Measurements from ENCODE around the gene PIGU. TPM values are rescaled to one million over a fixed set of nuclear protein-coding genes. Genes with fewer than 3 reads are reported as not detected.

The PIGU gene
- total and polyA plus RNA-seq, 2 of the 13 experiments (the other 11 are each of a cell fraction or from before 2014, with no cell fraction given), result 45.5 to 231 TPM

DNA sequence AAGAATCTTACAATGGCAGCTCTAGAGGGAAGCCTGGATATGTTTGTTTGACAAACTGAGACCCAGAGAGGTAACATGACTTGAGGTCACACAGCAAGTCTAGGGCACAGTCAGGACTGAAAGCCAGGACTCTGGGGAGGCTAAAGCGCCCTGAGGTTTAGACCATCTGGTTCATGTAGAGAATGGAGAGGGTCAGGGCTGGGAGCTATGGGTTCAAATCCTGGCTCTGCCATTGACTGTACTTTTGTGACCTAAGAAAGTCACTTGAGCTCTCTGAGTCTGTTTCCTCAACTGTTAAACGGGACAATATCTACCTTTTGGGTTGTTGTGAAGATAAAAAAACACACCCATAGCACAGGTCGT lies 26.1 kb upstream of the PIGU start (continued):
- TF ChIP-seq SOX13 (IDR thresholded peaks at IDR 0.05) (no peak), SOX13 (CRISPR knock-in tag; conservative IDR thresholded peaks at IDR 0.05 in 1 of 2, IDR thresholded peaks at IDR 0.05 in 1 of 2) (no peak), ZNF556 (CRISPR knock-in tag; IDR thresholded peaks at IDR 0.05; ENCODE audit: borderline replicate concordance) (no peak), ZNF407 (CRISPR knock-in tag; IDR thresholded peaks at IDR 0.05; ENCODE audit: not compliant biosample characterization) (no peak), ZNF788 (CRISPR knock-in tag; IDR thresholded peaks at IDR 0.05; ENCODE audit: borderline replicate concordance) (no peak), RFX3 (CRISPR knock-in tag; IDR thresholded peaks at IDR 0.05) (no peak), POLR2AphosphoS5 (IDR thresholded peaks at IDR 0.05; ENCODE audit: low read depth, low read length) (no peak), PRDM15 (CRISPR knock-in tag; IDR thresholded peaks at IDR 0.05) (no peak), ZSCAN29 (CRISPR knock-in tag; conservative IDR thresholded peaks at IDR 0.05) (no peak), TAF15 (IDR thresholded peaks at IDR 0.05; ENCODE audit: low read depth, low read length, poor library complexity, severe bottlenecking) (no peak), RARG (CRISPR knock-in tag; IDR thresholded peaks at IDR 0.05; ENCODE audit: low read depth) (no peak), ZNF589 (CRISPR knock-in tag; conservative IDR thresholded peaks at IDR 0.05) (no peak), ZNF10 (CRISPR knock-in tag; IDR thresholded peaks at IDR 0.05; ENCODE audit: borderline replicate concordance, low read depth) (no peak), ZMYM4 (CRISPR knock-in tag; IDR thresholded peaks at IDR 0.05) (no peak), PAWR (CRISPR knock-in tag; IDR thresholded peaks at IDR 0.05; ENCODE audit: borderline replicate concordance) (no peak), RORA (CRISPR knock-in tag; IDR thresholded peaks at IDR 0.05) (no peak), ZNF234 (CRISPR knock-in tag; conservative IDR thresholded peaks at IDR 0.05) (no peak)
- TF ChIP-seq, protein P1, sequence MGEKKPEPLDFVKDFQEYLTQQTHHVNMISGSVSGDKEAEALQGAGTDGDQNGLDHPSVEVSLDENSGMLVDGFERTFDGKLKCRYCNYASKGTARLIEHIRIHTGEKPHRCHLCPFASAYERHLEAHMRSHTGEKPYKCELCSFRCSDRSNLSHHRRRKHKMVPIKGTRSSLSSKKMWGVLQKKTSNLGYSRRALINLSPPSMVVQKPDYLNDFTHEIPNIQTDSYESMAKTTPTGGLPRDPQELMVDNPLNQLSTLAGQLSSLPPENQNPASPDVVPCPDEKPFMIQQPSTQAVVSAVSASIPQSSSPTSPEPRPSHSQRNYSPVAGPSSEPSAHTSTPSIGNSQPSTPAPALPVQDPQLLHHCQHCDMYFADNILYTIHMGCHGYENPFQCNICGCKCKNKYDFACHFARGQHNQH (CRISPR knock-in tag; IDR thresholded peaks at IDR 0.05), result no peak
